SK-N-SH (cell line): ENCODE measurements around the gene EVA1A. TPM values are rescaled to one million over a fixed set of nuclear protein-coding genes. Genes with fewer than 3 reads are reported as not detected.

ENCODE experiments used
- CTCF ChIA-PET: fragments of 300-600, 350-600 bp; formaldehyde crosslinking; extraction: SDS; loops from one replicate; lab custom pipeline; 2021; lab: Yijun Ruan, JAX
- POLR2A ChIA-PET: fragments of 350-600 bp; sonication (Branson Sonifier 250); formaldehyde crosslinking; extraction: SDS; loops from one replicate; lab custom pipeline; 2020; ENCODE audit warnings: antibody characterized with exemption, inconsistent platforms; lab: Yijun Ruan, JAX
- DNase-seq: peaks from one replicate; pipeline ENCODE4 v3.0.0; 2012
- H2AFZ ChIP-seq: fragments of 200-600 bp; sonication (generic); 2 replicates; pipeline ENCODE4 v1.8.1; 2016; ENCODE audit warnings: antibody characterized with exemption, mild to moderate bottlenecking, low read depth
- H3F3A ChIP-seq: fragments of 200-600 bp; sonication (generic); replicated peaks from 2 replicates; pipeline ENCODE3; 2016; ENCODE audit warnings: antibody characterized with exemption, mild to moderate bottlenecking; ENCODE audit not compliant: insufficient read depth
- H3K27ac ChIP-seq, 2 experiments: fragments of 200-500 bp in 1 of 2; fragments of 200-600 bp in 1 of 2; sonication (Bioruptor generic) in 1 of 2; sonication (generic), shearing (Covaris generic) in 1 of 2; 2 replicates each; pipeline versions ENCODE4 v1.5.1 to v1.6.1; 2014 to 2016; ENCODE audit warnings: low read depth in 2 of 2, inconsistent platforms in 1 of 2, low read length in 1 of 2, mild to moderate bottlenecking in 1 of 2, mixed read lengths in 1 of 2
- H3K27me3 ChIP-seq: fragments of 200-600 bp; sonication (generic), shearing (Covaris generic); 2 replicates; pipeline ENCODE4 v1.6.1; 2016; ENCODE audit warnings: mixed run types; ENCODE audit not compliant: insufficient read depth
- H3K36me3 ChIP-seq, 2 experiments: fragments of 200-500 bp in 1 of 2; fragments of 200-600 bp in 1 of 2; sonication (Bioruptor generic) in 1 of 2; sonication (generic) in 1 of 2; replicated peaks in 1 of 2; 2 replicates each; pipeline versions ENCODE3 to v1.5.1; 2014 to 2016; ENCODE audit warnings: low read length in 1 of 2, mild to moderate bottlenecking in 1 of 2; ENCODE audit not compliant: insufficient read depth in 2 of 2, control insufficient read depth in 1 of 2
- H3K4me1 ChIP-seq, 2 experiments: fragments of 200-500 bp in 1 of 2; fragments of 200-600 bp in 1 of 2; sonication (Bioruptor generic) in 1 of 2; sonication (generic), shearing (Covaris generic) in 1 of 2; 2 replicates each; pipeline versions ENCODE4 v1.5.1 to v1.6.1; 2014 to 2016; ENCODE audit warnings: low read depth in 1 of 2, low read length in 1 of 2, mixed run types in 1 of 2; ENCODE audit not compliant: insufficient read depth in 2 of 2, control insufficient read depth in 1 of 2
- H3K4me2 ChIP-seq: fragments of 200-600 bp; sonication (generic), shearing (Covaris generic); 2 replicates; pipeline ENCODE4 v1.6.1; 2017; ENCODE audit warnings: mixed run types
- H3K4me3 ChIP-seq, 2 experiments: fragments of 200-500 bp in 1 of 2; fragments of 200-600 bp in 1 of 2; sonication (Bioruptor generic) in 1 of 2; sonication (generic), shearing (Covaris generic) in 1 of 2; 2 replicates each; pipeline versions ENCODE4 v1.5.1 to v1.8.1; 2014 to 2016; ENCODE audit warnings: low read depth in 2 of 2, inconsistent platforms in 1 of 2, low read length in 1 of 2, mild to moderate bottlenecking in 1 of 2, mixed read lengths in 1 of 2, moderate library complexity in 1 of 2
- H3K79me2 ChIP-seq: fragments of 200-600 bp; sonication (generic); 2 replicates; pipeline ENCODE4 v1.8.1; 2017; ENCODE audit warnings: mild to moderate bottlenecking; ENCODE audit not compliant: insufficient read depth
- H3K9ac ChIP-seq: fragments of 200-600 bp; sonication (generic); 2 replicates; pipeline ENCODE4 v1.6.1; 2017; ENCODE audit warnings: mixed run types
- H3K9me2 ChIP-seq: fragments of 200-600 bp; sonication (generic); 2 replicates; pipeline ENCODE4 v1.6.1; 2017; ENCODE audit warnings: mixed run types
- H3K9me3 ChIP-seq: fragments of 200-600 bp; sonication (generic); 2 replicates; pipeline ENCODE4 v1.6.1; 2017; ENCODE audit warnings: mixed run types, mild to moderate bottlenecking, moderate library complexity
- H4K20me1 ChIP-seq: fragments of 200-600 bp; sonication (generic); 2 replicates; pipeline ENCODE4 v1.6.1; 2017; ENCODE audit warnings: mild to moderate bottlenecking, mixed run types; ENCODE audit not compliant: insufficient read depth
- CHD2 ChIP-seq: fragments of 150-350 bp; IDR thresholded peaks from 2 replicates; pipeline ENCODE4 v1.6.1; 2018; ENCODE audit warnings: low read length; ENCODE audit not compliant: partially characterized antibody
- EP300 ChIP-seq, 2 experiments: IDR thresholded peaks; 2 replicates each; pipeline versions ENCODE4 v1.4.0 to v1.6.1; 2012; ENCODE audit warnings: borderline replicate concordance in 1 of 2, low read depth in 1 of 2, low read length in 1 of 2
- FOXM1 ChIP-seq: IDR thresholded peaks from 2 replicates; pipeline ENCODE4 v1.4.0; 2012; ENCODE audit warnings: low read depth, mild to moderate bottlenecking
- GABPA ChIP-seq: IDR thresholded peaks from 2 replicates; pipeline ENCODE4 v1.4.0; 2012; ENCODE audit warnings: low read depth, mild to moderate bottlenecking
- MAX ChIP-seq: IDR thresholded peaks from 2 replicates; pipeline ENCODE4 v1.4.0; 2012; ENCODE audit warnings: low read depth
- NRF1 ChIP-seq: IDR thresholded peaks from 2 replicates; pipeline ENCODE4 v1.6.1; 2012; ENCODE audit warnings: low read depth, mild to moderate bottlenecking, low read length
- PBX3 ChIP-seq: IDR thresholded peaks from 2 replicates; pipeline ENCODE4; 2012
- POLR2AphosphoS5 ChIP-seq: IDR thresholded peaks from 2 replicates; pipeline ENCODE4 v1.6.1; 2012; ENCODE audit warnings: low read depth, low read length
- RFX5 ChIP-seq: IDR thresholded peaks from 2 replicates; pipeline ENCODE4 v1.6.1; 2012; ENCODE audit warnings: mild to moderate bottlenecking, improper control_type of control experiment, low read length
- RXRA ChIP-seq: IDR thresholded peaks from 2 replicates; pipeline ENCODE4 v1.4.0; 2012; ENCODE audit warnings: low read depth, mild to moderate bottlenecking, borderline replicate concordance
- SIN3A ChIP-seq: IDR thresholded peaks from 2 replicates; pipeline ENCODE4 v1.6.1; 2012; ENCODE audit warnings: low read depth, mild to moderate bottlenecking, low read length, moderate library complexity, borderline replicate concordance
- SMC3 ChIP-seq: IDR thresholded peaks from 2 replicates; pipeline ENCODE4 v1.6.1; 2012; ENCODE audit warnings: low read depth, low read length, improper control_type of control experiment
- TAF1 ChIP-seq: IDR thresholded peaks from 2 replicates; pipeline ENCODE4 v1.6.1; 2012; ENCODE audit warnings: low read depth, mild to moderate bottlenecking, low read length, moderate library complexity, borderline replicate concordance
- TCF12 ChIP-seq: IDR thresholded peaks from 2 replicates; pipeline ENCODE4 v1.4.0; 2012
- WGBS: methylation state at CpG from one replicate; pipeline ENCODE4 v1.1.6; 2017; ENCODE audit warnings: low lambda C conversion rate; 5-methylcytosine and 5-hydroxymethylcytosine counted together
- polyA plus RNA-seq, 3 experiments: library from polyadenylated mRNA; depleted of rRNA; stranded (reverse); fragments of >200 nt; gene quantifications; 2 replicates each; pipeline ENCODE4 v1.2.3, GENCODE V29; 2012
- TF ChIP-seq, protein P1 (sequence below): fragments of 150-350 bp; IDR thresholded peaks from 2 replicates; pipeline ENCODE4 v1.6.1; 2016; ENCODE audit warnings: mild to moderate bottlenecking, low read depth, low read length
- TF ChIP-seq, protein P2 (sequence below): fragments of 150-350 bp; IDR thresholded peaks from 2 replicates; pipeline ENCODE4 v1.6.1; 2017; ENCODE audit warnings: antibody characterized with exemption, low read length, low read depth, borderline replicate concordance

Gene EVA1A
- polyA plus RNA-seq, 1 of the 3 experiments (the other 2 are of a cell fraction): 93.0 TPM

DNA sequence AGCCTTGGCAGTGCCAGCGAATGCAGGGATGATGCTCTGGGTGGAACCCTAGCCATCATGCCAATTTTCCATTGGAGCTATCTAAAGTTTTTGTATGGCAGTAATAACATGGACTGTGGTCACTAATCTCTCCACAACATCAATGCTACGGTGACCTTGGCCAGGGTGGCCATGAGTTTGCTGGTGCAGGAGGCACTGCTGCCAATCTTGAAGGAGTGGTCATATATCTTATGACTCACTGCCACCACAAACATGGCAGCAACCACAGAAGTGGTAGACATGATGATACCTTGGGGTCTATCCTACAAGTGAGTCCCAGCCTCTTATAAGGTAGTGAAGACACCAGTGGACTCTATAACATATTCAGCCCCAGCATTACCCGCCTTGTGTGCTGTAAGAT is 104.6 kb downstream of the EVA1A start:
- Histone ChIP-seq H3K9me2 (no peaks in the 10 kb centered on the region), H3K27ac (no peak overlapping the region), H3K27me3 (no peaks in the 10 kb centered on the region), H4K20me1 (no peaks in the 10 kb centered on the region), H3K36me3 (no peaks in the 10 kb centered on the region), H3K9me3 (no peaks in the 10 kb centered on the region), H3K79me2 (no peaks in the 10 kb centered on the region), H3K4me1 (no peaks in the 10 kb centered on the region), H3K9ac (no peak overlapping the region), H3K4me2 (no peak overlapping the region), H3F3A (no peaks in the 10 kb centered on the region), H3K4me3 (no peak overlapping the region)
- POLR2A ChIA-PET: no interaction called here
- 67% methylated on average over 3 of the region's 3 CpGs for WGBS
- CTCF ChIA-PET: interaction anchor here (1.7 to 1.9 kb wide), 2 partner anchors 26 to 152 kb away, joined by 4 read pairs; no protein-coding TSS in a partner anchor
- no peak for DNase-seq
- TF ChIP-seq, protein P1, sequence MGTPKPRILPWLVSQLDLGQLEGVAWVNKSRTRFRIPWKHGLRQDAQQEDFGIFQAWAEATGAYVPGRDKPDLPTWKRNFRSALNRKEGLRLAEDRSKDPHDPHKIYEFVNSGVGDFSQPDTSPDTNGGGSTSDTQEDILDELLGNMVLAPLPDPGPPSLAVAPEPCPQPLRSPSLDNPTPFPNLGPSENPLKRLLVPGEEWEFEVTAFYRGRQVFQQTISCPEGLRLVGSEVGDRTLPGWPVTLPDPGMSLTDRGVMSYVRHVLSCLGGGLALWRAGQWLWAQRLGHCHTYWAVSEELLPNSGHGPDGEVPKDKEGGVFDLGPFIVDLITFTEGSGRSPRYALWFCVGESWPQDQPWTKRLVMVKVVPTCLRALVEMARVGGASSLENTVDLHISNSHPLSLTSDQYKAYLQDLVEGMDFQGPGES: no peak
- TF ChIP-seq PBX3 (no peak), MAX (no peak), NRF1 (no peak), SIN3A (no peak), TCF12 (no peak), FOXM1 (no peak), CHD2 (no peak), GABPA (no peak), SMC3 (no peak), RXRA (no peak), EP300 (IDR thresholded peaks at IDR 0.05; ENCODE audit: borderline replicate concordance in 1 of 2, low read depth in 1 of 2, low read length in 1 of 2) (no peak), RFX5 (no peak), POLR2AphosphoS5 (no peak), TAF1 (no peak)
- TF ChIP-seq, protein P2, sequence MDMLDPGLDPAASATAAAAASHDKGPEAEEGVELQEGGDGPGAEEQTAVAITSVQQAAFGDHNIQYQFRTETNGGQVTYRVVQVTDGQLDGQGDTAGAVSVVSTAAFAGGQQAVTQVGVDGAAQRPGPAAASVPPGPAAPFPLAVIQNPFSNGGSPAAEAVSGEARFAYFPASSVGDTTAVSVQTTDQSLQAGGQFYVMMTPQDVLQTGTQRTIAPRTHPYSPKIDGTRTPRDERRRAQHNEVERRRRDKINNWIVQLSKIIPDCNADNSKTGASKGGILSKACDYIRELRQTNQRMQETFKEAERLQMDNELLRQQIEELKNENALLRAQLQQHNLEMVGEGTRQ: no peak
- TF ChIP-seq, all 33 proteins: peak for 0
- no peak overlapping the region for H2AFZ ChIP-seq
